GM19328 (cell line): Measurements from ENCODE around the gene GCGR.

ENCODE experiments used
- ATAC-seq: cut with Tn5 transposase; IDR thresholded peaks from one replicate; pipeline ENCODE4 v1.9.1; 2021; ENCODE audit warnings: mild to moderate bottlenecking, moderate library complexity; ENCODE audit not compliant: unreplicated experiment

Gene GCGR

GRCh38 chr17:81811705-81812570 is 8.0 kb downstream of the GCGR start:
- no peak for ATAC-seq

- no peak for ATAC-seq
Measured at GRCh38 chr17:81812571-81813370, 8.8 kb downstream of the GCGR start.

- ATAC-seq = no peak
Measured at GRCh38 chr17:81813371-81813684, 9.4 kb downstream of the GCGR start.

- ATAC-seq = no peak
Measured at GRCh38 chr17:81813861-81814683, 10.1 kb downstream of the GCGR start.

- ATAC-seq = no peak
Measured at GRCh38 chr17:81814748-81815645, 11.0 kb downstream of the GCGR start.

- no peak for ATAC-seq
Measured at GRCh38 chr17:81815646-81815986, 11.7 kb downstream of the GCGR start.

- ATAC-seq = no peak
Measured at GRCh38 chr17:81817758-81818147, 13.8 kb downstream of the GCGR start.

GRCh38 chr17:81819708-81820107 is 15.8 kb downstream of the GCGR start:
- no peak for ATAC-seq

GRCh38 chr17:81821147-81821546 is 17.2 kb downstream of the GCGR start:
- ATAC-seq = no peak

GRCh38 chr17:81821603-81822311 is 17.8 kb downstream of the GCGR start:
- ATAC-seq = no peak

- no peak for ATAC-seq
Measured at GRCh38 chr17:81822312-81822637, 18.3 kb downstream of the GCGR start.

- ATAC-seq = no peak
Measured at GRCh38 chr17:81822996-81823819, 19.3 kb downstream of the GCGR start.

- ATAC-seq = no peak
Measured at GRCh38 chr17:81823820-81824550, 20.0 kb downstream of the GCGR start.

GRCh38 chr17:81824595-81824994 is 20.6 kb downstream of the GCGR start:
- no peak for ATAC-seq

GRCh38 chr17:81825841-81826466 is 22.0 kb downstream of the GCGR start:
- ATAC-seq = no peak

- no peak for ATAC-seq
Measured at GRCh38 chr17:81828656-81829055, 24.7 kb downstream of the GCGR start.

- no peak for ATAC-seq
Measured at GRCh38 chr17:81829858-81830257, 25.9 kb downstream of the GCGR start.

GRCh38 chr17:81831563-81831956 is 27.6 kb downstream of the GCGR start:
- no peak for ATAC-seq
